Activated CD8-positive, alpha-beta memory T cell treated with anti-CD3 and anti-CD28 coated beads for 48 hours (primary cell): ENCODE data around the gene MAFG.

Experiments used
- DNase-seq, 3 experiments: peaks; one replicate each; pipeline ENCODE4 v3.0.0-alpha.2; 2020; ENCODE audit warnings: low read depth in 2 of 3, low spot score in 2 of 3

MAFG gene

DNA sequence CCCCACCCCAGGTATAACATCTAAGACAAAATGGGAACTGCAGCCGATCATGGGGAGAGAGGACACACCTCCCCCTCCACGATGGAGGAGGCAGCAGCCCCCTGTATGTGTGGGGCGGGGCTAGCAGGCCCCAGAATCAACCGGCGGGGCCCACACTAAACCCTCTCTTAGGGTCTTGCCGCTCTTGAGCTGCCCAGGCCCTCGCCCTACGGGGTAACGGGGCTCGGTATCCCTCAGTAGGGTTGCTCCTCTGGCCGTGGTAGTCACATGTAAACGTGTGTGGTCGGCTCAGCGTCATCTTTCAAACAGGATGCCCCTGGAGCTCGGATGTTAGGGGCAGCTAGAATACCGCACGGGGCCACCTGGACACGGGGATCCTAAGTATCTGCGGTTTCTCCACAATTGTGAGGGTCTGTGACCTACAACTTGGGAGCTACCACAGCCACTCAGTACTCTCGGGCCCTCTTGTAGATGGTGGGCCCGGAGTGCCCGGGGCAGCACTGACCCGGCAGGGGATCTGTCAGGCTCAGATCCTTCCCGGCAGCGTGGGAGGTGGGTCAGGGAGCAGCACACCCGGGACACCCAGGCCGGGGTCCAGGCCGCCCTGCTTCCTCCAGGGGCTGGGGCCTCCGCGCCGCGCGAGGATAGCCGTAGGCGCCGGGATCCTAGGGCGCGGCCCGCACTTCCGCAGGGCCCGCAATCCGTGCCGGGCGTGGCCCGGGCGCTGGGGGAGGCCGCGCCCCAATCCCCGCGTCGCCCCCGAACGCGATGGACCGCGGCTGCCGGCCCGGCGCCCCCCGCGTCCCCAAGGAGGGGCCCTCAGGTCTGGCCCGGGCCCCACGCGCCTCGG lies 57.2 kb downstream of the MAFG start:
- DNase-seq = peak in 1 of 3 experiments; percentile 32

DNA sequence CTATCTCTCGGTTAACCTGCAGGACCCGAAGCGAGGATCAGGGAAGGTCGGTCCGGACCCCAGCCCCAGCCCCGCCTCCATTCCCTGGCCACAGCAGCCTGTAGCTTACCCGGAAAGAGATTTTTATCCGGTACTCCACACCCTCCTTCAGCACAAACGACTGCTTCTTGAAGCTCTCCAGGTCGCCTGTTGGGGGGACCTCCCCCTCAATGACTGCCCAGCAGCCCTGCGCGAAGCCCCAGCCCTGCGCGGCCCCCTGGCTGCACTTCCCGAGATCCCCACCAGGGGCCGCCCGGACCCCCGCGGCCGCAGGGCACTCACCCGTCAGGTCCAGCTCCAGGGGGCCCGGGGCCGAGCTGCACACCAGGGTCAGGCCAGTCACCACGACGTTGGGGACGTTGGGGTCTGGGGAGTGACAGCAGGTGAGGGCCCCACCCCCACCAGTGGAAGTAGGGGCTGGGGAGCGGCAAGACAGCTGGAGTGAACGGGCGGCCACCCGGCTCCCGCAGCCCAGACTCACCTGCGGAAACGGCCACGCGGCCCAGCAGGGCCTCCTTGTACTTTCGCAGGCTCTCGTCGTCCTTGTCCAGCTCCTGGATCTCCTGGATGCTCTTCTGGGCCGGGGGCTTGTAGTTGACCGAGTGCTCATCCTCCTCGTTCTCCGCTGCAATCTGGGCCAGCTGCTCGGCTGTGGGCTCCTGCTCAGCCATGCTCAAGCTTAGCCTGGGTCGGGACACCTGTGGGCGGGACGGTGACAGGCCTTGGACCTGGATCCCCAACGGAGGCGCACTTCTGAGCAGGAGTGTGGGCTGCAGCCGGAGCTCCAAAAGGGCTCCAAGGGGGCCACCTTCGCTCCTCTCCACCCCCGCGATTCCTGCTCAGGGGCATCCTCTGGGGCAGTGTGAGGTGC lies 58.1 kb downstream of the MAFG start:
- DNase-seq = peak in 1 of 3 experiments; percentile 58

DNA sequence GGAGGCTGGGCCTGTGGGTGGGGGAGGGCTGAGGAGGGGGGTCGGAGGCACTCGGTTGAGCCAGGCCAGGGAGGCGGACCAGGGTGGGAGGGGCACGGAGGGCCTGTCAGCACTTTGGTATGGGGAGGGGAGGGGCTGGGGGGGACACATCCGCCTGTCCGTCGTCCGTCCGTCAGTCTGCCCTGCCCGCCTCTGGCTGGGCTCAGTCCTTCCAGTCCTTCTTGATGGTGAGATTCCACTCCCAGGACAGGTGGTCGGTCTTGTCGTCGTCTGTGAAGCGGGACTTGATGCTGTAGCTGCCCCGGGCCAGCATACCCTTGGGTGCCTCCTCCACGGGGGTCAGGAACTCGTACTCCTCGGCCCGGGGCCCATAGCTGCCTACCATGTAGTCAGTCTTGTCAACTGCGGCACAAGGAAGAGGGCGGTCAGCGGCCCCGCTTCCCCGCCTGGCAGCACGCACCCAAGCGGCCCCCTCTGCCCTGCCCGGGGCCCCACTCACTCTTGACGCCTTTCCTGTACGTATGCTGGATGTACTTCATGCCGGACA lies 58.8 kb downstream of the MAFG start:
- no peak for DNase-seq
